ENCODE measurements around the gene UACA. TPM values are rescaled to one million over a fixed set of nuclear protein-coding genes. Genes with fewer than 3 reads are reported as not detected.

Gene UACA
- total RNA-seq, 1 experiment from 2014 or later = 59.9 TPM

DNA sequence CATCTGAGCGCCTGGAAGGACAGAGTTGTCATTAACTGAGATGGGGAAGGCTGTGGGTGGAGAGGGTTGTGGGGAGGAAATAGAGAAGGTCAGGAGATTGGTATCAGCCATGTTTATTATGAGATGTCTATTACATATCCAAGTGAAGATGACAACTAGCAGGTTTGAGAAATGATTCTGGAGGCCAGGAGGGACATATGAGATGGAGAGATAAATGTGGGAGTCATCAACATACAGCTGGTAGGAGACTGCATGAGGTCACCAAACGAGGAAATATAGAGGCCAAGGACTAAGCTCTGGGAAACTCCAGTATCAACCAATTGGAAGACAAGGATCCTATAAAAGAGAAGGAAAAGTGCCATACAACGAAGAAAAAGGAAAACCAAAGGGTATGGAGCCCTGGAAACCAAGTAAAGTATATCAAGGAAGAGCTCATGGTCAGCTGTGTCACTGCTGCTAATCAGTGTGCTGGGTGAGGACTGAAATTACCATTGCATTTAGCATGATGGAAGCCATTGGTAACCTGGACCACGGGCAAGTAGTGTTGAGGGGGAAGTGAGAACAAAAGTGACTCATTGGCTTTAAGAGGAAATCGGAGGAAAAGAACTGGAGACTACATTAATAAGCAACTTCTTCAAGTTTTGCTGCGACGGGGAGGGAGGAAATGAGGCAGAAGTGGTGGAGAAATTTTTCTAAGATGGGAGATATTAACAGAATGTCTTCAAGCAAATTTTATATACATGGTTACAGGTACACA lies 14.0 kb upstream of the UACA start:
- ChIA-PET CTCF (interaction anchor here (0.5 kb wide), 2 partner anchors 8 to 34 kb away, joined by 6 to 9 read pairs; no protein-coding TSS in a partner anchor), POLR2A (ENCODE audit: unreplicated experiment) (interaction anchor here (0.6 kb wide), 1 partner anchor 1460 kb away, joined by 4 read pairs; no protein-coding TSS in a partner anchor)

DNA sequence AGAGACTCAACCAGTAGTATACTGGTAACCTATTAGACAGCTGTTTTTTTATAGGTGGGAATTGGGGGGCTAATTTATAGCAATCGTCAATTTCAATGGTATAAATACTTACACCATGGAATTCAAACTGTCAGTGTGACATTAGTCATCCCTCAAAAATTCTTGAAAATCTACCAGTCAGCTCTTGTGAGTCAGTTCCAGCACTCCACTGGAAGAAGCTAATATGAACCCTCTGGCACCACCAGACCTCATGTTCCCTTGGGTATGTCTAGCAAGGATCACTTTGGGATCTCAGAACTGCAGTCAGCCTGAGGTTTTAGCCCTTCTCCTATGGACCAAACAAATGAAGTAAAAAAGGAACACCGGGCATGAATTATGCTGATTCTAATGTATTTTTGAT lies 11.8 kb upstream of the UACA start:
- Histone ChIP-seq H3K27ac (no peak overlapping the region), H3K4me1 (replicated peaks; ENCODE audit: insufficient read depth) (peaks cover 39% of the 10 kb centered on the region), H3K27me3 (ENCODE audit: insufficient read depth, low read depth) (no peaks in the 10 kb centered on the region), H3K9me3 (ENCODE audit: insufficient read depth, low read depth) (no peaks in the 10 kb centered on the region), H3K4me2 (no peak overlapping the region), H3K36me3 (ENCODE audit: low read depth) (no peaks in the 10 kb centered on the region), H3F3A (ENCODE audit: insufficient read depth, low read depth) (peaks cover 21% of the 10 kb centered on the region), H3K4me3 (no peak overlapping the region), H3K79me2 (ENCODE audit: low read depth) (no peaks in the 10 kb centered on the region), H2AFZ (no peak overlapping the region), H4K20me1 (ENCODE audit: insufficient read depth) (no peaks in the 10 kb centered on the region), H3K9me2 (ENCODE audit: insufficient read depth) (no peaks in the 10 kb centered on the region)
- no TSS peak for BruUV-seq (replicated peaks)
- ChIA-PET CTCF (no interaction called here), POLR2A (ENCODE audit: unreplicated experiment) (interaction anchor here (0.6 kb wide), 2 partner anchors 17 to 30 kb away, joined by 3 to 7 read pairs; no protein-coding TSS in a partner anchor)
- intact Hi-C loops (cut with micrococcal nuclease; ENCODE audit: unreplicated experiment) = no loop called here
- DNase-seq = peak in 1 of 2 experiments; percentile 40
- no peak for TF ChIP-seq EZH2 (IDR thresholded peaks at IDR 0.05; ENCODE audit: low read depth)
- TF ChIP-seq, protein P1, sequence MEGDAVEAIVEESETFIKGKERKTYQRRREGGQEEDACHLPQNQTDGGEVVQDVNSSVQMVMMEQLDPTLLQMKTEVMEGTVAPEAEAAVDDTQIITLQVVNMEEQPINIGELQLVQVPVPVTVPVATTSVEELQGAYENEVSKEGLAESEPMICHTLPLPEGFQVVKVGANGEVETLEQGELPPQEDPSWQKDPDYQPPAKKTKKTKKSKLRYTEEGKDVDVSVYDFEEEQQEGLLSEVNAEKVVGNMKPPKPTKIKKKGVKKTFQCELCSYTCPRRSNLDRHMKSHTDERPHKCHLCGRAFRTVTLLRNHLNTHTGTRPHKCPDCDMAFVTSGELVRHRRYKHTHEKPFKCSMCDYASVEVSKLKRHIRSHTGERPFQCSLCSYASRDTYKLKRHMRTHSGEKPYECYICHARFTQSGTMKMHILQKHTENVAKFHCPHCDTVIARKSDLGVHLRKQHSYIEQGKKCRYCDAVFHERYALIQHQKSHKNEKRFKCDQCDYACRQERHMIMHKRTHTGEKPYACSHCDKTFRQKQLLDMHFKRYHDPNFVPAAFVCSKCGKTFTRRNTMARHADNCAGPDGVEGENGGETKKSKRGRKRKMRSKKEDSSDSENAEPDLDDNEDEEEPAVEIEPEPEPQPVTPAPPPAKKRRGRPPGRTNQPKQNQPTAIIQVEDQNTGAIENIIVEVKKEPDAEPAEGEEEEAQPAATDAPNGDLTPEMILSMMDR (conservative IDR thresholded peaks at IDR 0.05) = no peak

More for the DNA sequence above, 14.0 kb upstream of the UACA start:
- Histone ChIP-seq H3K9me2 (ENCODE audit: insufficient read depth) (no peaks in the 10 kb centered on the region), H3K4me3 (no peak overlapping the region), H3K27ac (no peak overlapping the region), H3K4me2 (no peak overlapping the region), H3K36me3 (ENCODE audit: low read depth) (no peaks in the 10 kb centered on the region), H3K79me2 (ENCODE audit: low read depth) (no peaks in the 10 kb centered on the region), H3K27me3 (ENCODE audit: insufficient read depth, low read depth) (no peaks in the 10 kb centered on the region), H3F3A (ENCODE audit: insufficient read depth, low read depth) (peaks cover 16% of the 10 kb centered on the region), H2AFZ (no peak overlapping the region), H3K9me3 (ENCODE audit: insufficient read depth, low read depth) (no peaks in the 10 kb centered on the region), H3K4me1 (replicated peaks; ENCODE audit: insufficient read depth) (peaks cover 48% of the 10 kb centered on the region), H4K20me1 (ENCODE audit: insufficient read depth) (no peaks in the 10 kb centered on the region)
- no TSS peak for BruUV-seq (replicated peaks)
- intact Hi-C loops (cut with micrococcal nuclease; ENCODE audit: unreplicated experiment) = no loop called here
- DNase-seq = no peak
- TF ChIP-seq, protein P1 (conservative IDR thresholded peaks at IDR 0.05) = no peak
- TF ChIP-seq EZH2 (IDR thresholded peaks at IDR 0.05; ENCODE audit: low read depth) = no peak

DNA sequence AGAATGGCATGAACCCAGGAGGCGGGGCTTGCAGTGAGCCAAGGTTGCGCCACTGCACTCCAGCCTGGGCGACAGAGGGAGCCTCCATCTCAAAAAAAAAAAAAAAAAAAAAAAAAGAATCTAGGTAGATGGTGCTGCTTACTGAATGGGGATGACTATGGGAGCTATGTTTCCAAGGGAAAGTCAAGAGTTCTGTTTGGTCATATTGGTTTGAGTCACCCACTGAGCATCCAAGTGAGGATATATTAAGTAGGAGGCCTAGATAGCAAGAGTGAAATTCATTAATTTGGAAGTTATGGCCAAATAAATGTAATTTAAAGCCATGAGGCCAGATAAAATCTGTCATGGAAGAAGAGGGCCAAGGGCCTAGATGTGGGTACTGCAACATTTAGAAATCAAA lies 9.0 kb upstream of the UACA start:
- BruUV-seq (replicated peaks) = no TSS peak
- Histone ChIP-seq H3K4me2 (no peak overlapping the region), H3K9me2 (ENCODE audit: insufficient read depth) (no peaks in the 10 kb centered on the region), H3K79me2 (ENCODE audit: low read depth) (no peaks in the 10 kb centered on the region), H3K36me3 (ENCODE audit: low read depth) (no peaks in the 10 kb centered on the region), H4K20me1 (ENCODE audit: insufficient read depth) (no peaks in the 10 kb centered on the region), H2AFZ (no peak overlapping the region), H3K4me3 (no peak overlapping the region), H3K27ac (no peak overlapping the region), H3K9me3 (ENCODE audit: insufficient read depth, low read depth) (no peaks in the 10 kb centered on the region), H3F3A (ENCODE audit: insufficient read depth, low read depth) (0 out of 2 replicates have a peak, but pooled peaks cover 10% of the 10 kb centered on the region), H3K27me3 (ENCODE audit: insufficient read depth, low read depth) (no peaks in the 10 kb centered on the region), H3K4me1 (replicated peaks; ENCODE audit: insufficient read depth) (peaks cover 24% of the 10 kb centered on the region)
- ChIA-PET CTCF (no interaction called here), POLR2A (ENCODE audit: unreplicated experiment) (no interaction called here)
- DNase-seq = no peak
- TF ChIP-seq, protein P1 (conservative IDR thresholded peaks at IDR 0.05) = no peak
- no peak for TF ChIP-seq EZH2 (IDR thresholded peaks at IDR 0.05; ENCODE audit: low read depth)
- intact Hi-C loops (cut with micrococcal nuclease; ENCODE audit: unreplicated experiment) = no loop called here

Data from PC-9 (cell line).